VCaP (cell line): ENCODE results near the gene EFCAB7.

Source experiments
- H3K27ac ChIP-seq: fragments of 450-650 bp; 2 replicates; pipeline ENCODE4 v1.5.1; 2017
- TF ChIP-seq, protein P1 (sequence below): fragments of 450-650 bp; conservative IDR thresholded peaks from 2 replicates; pipeline ENCODE4 v1.5.1; 2017; ENCODE audit warnings: mild to moderate bottlenecking, moderate library complexity

EFCAB7 gene

GRCh38 chr1:63599799-63600198 lies 76.5 kb downstream of the EFCAB7 start:
- no peak overlapping the region for H3K27ac ChIP-seq
- TF ChIP-seq, protein P1, sequence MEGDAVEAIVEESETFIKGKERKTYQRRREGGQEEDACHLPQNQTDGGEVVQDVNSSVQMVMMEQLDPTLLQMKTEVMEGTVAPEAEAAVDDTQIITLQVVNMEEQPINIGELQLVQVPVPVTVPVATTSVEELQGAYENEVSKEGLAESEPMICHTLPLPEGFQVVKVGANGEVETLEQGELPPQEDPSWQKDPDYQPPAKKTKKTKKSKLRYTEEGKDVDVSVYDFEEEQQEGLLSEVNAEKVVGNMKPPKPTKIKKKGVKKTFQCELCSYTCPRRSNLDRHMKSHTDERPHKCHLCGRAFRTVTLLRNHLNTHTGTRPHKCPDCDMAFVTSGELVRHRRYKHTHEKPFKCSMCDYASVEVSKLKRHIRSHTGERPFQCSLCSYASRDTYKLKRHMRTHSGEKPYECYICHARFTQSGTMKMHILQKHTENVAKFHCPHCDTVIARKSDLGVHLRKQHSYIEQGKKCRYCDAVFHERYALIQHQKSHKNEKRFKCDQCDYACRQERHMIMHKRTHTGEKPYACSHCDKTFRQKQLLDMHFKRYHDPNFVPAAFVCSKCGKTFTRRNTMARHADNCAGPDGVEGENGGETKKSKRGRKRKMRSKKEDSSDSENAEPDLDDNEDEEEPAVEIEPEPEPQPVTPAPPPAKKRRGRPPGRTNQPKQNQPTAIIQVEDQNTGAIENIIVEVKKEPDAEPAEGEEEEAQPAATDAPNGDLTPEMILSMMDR = no peak

- H3K27ac ChIP-seq = no peak overlapping the region
- TF ChIP-seq, protein P1 = no peak
These were observed 76.9 kb downstream of the EFCAB7 start for GRCh38 chr1:63600248-63600647.

DNA sequence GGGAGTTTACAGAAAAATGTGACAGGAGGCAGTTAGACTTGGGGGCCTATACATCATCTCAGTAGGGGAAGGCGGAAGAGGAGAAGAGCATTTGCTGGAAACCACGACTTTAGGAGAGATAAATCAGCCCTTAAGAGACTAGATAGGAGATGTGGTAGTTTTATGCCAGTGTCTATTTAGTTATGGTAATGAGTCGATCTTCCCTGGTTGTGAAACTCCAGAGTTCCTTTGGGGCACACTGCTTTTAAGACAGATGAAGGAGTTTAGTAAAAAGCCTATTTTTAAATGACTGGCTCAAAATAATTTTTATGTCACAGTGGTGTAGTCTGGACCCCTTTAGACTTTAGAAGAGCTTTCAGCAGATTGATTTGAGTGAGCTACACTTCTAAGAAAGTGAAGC lies 77.7 kb downstream of the EFCAB7 start:
- TF ChIP-seq, protein P1 = no peak
- H3K27ac ChIP-seq = no peak overlapping the region

DNA sequence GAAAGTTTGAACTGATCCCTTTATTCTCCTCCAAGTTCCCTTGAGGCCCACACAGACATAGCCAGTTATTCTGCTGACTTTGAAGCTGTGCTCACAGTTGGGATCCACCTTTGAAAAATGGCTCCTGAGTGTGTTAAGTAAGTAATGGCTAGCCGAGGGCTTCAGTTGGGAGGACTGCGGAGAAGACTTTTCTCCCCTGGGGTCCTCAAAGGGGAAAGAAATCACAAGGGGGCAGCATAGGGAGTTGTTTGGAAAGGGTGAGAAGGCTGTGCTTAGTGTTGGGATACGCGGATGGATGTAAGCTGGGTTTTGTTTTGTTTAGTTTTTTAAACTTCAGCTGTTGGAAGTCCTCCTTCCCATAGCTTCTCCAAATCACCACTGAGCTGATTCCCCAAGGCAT lies 78.1 kb downstream of the EFCAB7 start:
- H3K27ac ChIP-seq = no peak overlapping the region
- TF ChIP-seq, protein P1 = no peak

DNA sequence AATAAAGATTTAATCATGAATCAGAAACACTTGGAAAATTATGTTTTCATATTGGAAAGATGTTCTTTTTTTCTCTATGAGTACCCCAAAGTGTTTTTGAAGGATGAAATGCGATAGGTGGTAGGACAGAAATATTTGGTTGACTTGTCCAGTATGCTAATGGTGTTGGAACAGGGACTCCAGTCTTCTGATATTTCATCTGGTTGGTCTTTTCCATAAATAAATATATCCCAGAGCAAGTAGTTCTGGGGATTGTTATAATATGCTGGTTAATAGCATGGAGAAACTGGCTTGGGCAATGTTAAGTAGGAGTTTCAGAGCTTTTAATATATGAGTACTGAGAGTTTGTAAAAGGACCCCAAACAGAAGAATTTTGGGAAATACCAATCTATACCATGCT lies 78.6 kb downstream of the EFCAB7 start:
- TF ChIP-seq, protein P1 = no peak
- no peak overlapping the region for H3K27ac ChIP-seq

- TF ChIP-seq, protein P1 = no peak
- H3K27ac ChIP-seq = no peak overlapping the region
These were observed 79.3 kb downstream of the EFCAB7 start for GRCh38 chr1:63602629-63603028.

- H3K27ac ChIP-seq = no peak overlapping the region
- TF ChIP-seq, protein P1 = no peak
These were observed 80.5 kb downstream of the EFCAB7 start for GRCh38 chr1:63603810-63604209.

DNA sequence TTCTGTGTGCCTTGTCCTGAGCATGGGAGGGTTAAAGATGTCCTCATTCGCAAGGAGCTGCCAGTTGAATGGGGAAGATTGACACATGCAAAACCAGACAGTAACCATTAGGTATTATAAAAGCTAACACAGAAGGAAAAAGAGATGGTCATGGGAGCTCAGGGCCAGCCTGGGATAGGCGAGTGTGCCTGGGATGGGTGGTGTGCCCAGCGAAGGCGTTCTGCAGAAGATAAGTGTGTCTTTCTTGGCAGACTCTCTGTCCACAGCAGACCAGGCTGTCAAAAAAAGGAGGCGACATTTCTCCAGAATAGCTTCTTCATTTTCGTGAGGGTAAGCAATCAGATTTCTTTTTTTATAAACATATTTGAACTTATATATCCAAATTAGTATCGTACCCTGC lies 84.0 kb downstream of the EFCAB7 start:
- TF ChIP-seq, protein P1 = no peak
- no peak overlapping the region for H3K27ac ChIP-seq
